ENCODE results near the gene SNX14. TPM values are rescaled to one million over a fixed set of nuclear protein-coding genes. Genes with fewer than 3 reads are reported as not detected.

Gene SNX14
- total and polyA plus RNA-seq, 2 donors (not counting 3 experiments of a cell fraction or from before 2014, with no cell fraction given), result 41.3 to 74.3 TPM

DNA sequence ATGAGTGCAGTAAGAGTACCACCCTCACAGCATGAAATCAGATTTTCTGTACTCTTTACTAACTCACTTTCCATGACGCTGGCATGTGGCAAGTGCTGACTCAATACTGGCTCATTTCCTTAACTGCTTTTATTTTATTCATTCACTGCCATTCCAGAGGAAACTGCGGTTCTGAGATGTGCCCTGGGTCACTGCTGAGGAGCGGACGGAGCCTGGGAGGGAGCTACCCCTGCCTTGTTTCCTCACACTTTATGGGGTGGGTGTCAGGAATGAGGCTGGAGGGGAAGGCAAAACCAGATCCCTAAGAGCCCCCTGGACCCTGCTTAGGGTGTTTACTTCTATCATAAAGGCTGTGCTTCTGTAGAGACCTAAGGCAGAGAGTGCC is 129.4 kb downstream of the SNX14 start:
- Histone ChIP-seq H2AFZ (ENCODE audit: low read depth, low read length) (no peak overlapping the region), H3K9ac (replicated peaks; ENCODE audit: extremely low read depth, insufficient read depth, low read length) (peak overlapping the region; percentile 96), H3K36me3 (ENCODE audit: control insufficient read depth in 2 of 2, extremely low read depth in 1 of 2, insufficient read depth in 2 of 2, low read length in 2 of 2) (peaks cover 0 to 5% of the 10 kb centered on the region in 2 experiments), H3K9me1 (replicated peaks; ENCODE audit: control insufficient read depth, extremely low read depth, insufficient read depth, low read length) (no peaks in the 10 kb centered on the region), H3K9me3 (replicated peaks; ENCODE audit: control insufficient read depth, insufficient read depth, low read length) (no peaks in the 10 kb centered on the region), H3K27ac (ENCODE audit: insufficient read depth, low read depth, low read length) (peak overlapping the region; percentile 100), H3K4me2 (ENCODE audit: insufficient read depth, low read length) (peak overlapping the region; percentile 79), H3K79me2 (ENCODE audit: control insufficient read depth, insufficient read depth, low read length) (peaks cover 16% of the 10 kb centered on the region), H3K4me1 (ENCODE audit: control insufficient read depth, extremely low read depth, insufficient read depth, low read length) (peaks cover 71% of the 10 kb centered on the region), H3K27me3 (ENCODE audit: control insufficient read depth in 2 of 2, insufficient read depth in 2 of 2, low read length in 2 of 2) (no peaks in the 10 kb centered on the region), H4K20me1 (replicated peaks; ENCODE audit: control insufficient read depth, extremely low read depth, insufficient read depth, low read length) (no peaks in the 10 kb centered on the region), H3K4me3 (replicated peaks in 1 of 3; ENCODE audit: insufficient read depth in 1 of 3, low read depth in 1 of 3, low read length in 3 of 3) (peak overlapping the region in 1 of 3 experiments; percentile 41)
- dilution Hi-C loops (cut with MboI; ENCODE audit: extremely low pct_ligation_motif_present, low sequenced_read_pairs) (loop anchor here (25.0 kb wide), 1 partner anchor 102 kb away; no protein-coding TSS in a partner anchor), intact Hi-C loops (cut with micrococcal nuclease) (loop anchor here (1.0 to 10.0 kb wide), 10 partner anchors 14 to 819 kb away; partner anchors contain the start of genes NT5E, SNX14 and TBX18)
- POLR2A ChIA-PET, result interaction anchor here (1.0 to 3.0 kb wide), 9 partner anchors 8 to 214 kb away, joined by 3 to 34 read pairs (median 6); partner anchors contain the start of gene NT5E
- TF ChIP-seq GATA2 (IDR thresholded peaks at IDR 0.05; ENCODE audit: insufficient read depth, insufficient read length, low read depth, low read length) (peak; percentile 62), POLR2A (IDR thresholded peaks at IDR 0.05; ENCODE audit: low read depth, low read length) (peak; percentile 57), EZH2 (IDR thresholded peaks at IDR 0.05; ENCODE audit: borderline replicate concordance, low read depth, low read length, severe bottlenecking) (no peak), FOS (IDR thresholded peaks at IDR 0.05; ENCODE audit: borderline replicate concordance, insufficient read depth, low read length) (peak; percentile 96), MYC (IDR thresholded peaks at IDR 0.05; ENCODE audit: low read depth, low read length) (peak; percentile 66), POLR2AphosphoS5 (IDR thresholded peaks at IDR 0.05; ENCODE audit: insufficient read depth, low read depth, low read length) (peak; percentile 88), JUN (IDR thresholded peaks at IDR 0.05; ENCODE audit: borderline replicate concordance, insufficient read depth, insufficient read length, low read depth) (peak; percentile 99)
- TF ChIP-seq, protein P1, sequence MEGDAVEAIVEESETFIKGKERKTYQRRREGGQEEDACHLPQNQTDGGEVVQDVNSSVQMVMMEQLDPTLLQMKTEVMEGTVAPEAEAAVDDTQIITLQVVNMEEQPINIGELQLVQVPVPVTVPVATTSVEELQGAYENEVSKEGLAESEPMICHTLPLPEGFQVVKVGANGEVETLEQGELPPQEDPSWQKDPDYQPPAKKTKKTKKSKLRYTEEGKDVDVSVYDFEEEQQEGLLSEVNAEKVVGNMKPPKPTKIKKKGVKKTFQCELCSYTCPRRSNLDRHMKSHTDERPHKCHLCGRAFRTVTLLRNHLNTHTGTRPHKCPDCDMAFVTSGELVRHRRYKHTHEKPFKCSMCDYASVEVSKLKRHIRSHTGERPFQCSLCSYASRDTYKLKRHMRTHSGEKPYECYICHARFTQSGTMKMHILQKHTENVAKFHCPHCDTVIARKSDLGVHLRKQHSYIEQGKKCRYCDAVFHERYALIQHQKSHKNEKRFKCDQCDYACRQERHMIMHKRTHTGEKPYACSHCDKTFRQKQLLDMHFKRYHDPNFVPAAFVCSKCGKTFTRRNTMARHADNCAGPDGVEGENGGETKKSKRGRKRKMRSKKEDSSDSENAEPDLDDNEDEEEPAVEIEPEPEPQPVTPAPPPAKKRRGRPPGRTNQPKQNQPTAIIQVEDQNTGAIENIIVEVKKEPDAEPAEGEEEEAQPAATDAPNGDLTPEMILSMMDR (IDR thresholded peaks at IDR 0.05; ENCODE audit: extremely low read depth in 1 of 2, insufficient read depth in 1 of 2, low read depth in 1 of 2, low read length in 2 of 2), result no peak
- TF ChIP-seq, protein P2, sequence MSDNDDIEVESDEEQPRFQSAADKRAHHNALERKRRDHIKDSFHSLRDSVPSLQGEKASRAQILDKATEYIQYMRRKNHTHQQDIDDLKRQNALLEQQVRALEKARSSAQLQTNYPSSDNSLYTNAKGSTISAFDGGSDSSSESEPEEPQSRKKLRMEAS (IDR thresholded peaks at IDR 0.05; ENCODE audit: insufficient read depth, insufficient read length), result peak; percentile 10
- FAIRE-seq (peak; percentile 94), DNase-seq (ENCODE audit: low read depth, low spot score) (peak; percentile 98)
- BruUV-seq (replicated peaks), result TSS peak; percentile 86
- CTCF ChIA-PET, result interaction anchor here (0.5 to 22.7 kb wide), 8 partner anchors 13 to 109 kb away, joined by 3 to 541 read pairs (median 11); partner anchors contain the start of gene NT5E

Measured in endothelial cell of umbilical vein (primary cell).